HepG2 (cell line): ENCODE data around the gene C5orf24. TPM values are rescaled to one million over a fixed set of nuclear protein-coding genes. Genes with fewer than 3 reads are reported as not detected.

ENCODE experiments used
- ATAC-seq: fragments of 200-7000 bp; cut with Tn5 transposase; 3 replicates; pipeline ENCODE4 v1.9.1; 2020; ENCODE audit warnings: mild to moderate bottlenecking, moderate library complexity
- BruUV-seq: library from RNA; stranded (reverse); fragments of 400-500 nt; replicated peaks from 2 replicates; lab custom pipeline; 2021; lab: Mats Ljungman, UMichigan
- CTCF ChIA-PET: fragments of 300-600 bp; formaldehyde crosslinking; extraction: SDS; loops from one replicate; lab custom pipeline; 2021; ENCODE audit warnings: low total read pairs, inconsistent platforms, low intra/inter-chr PET ratio; lab: Yijun Ruan, JAX
- POLR2A ChIA-PET: fragments of 350-600 bp; sonication (Branson Sonifier 250); formaldehyde crosslinking; loops from one replicate; lab custom pipeline; 2020; ENCODE audit warnings: antibody characterized with exemption, inconsistent platforms; lab: Yijun Ruan, JAX
- DNase-seq: peaks from one replicate; pipeline ENCODE4 v3.0.0-alpha.2; 2015; ENCODE audit warnings: low spot score
- FAIRE-seq: peaks from 3 replicates; lab custom pipeline; 2011; peaks lifted over from hg19 to GRCh38; lab: Jason Lieb, UNC
- H2AFZ ChIP-seq: one replicate; pipeline ENCODE4 v1.6.1; 2011; ENCODE audit warnings: low read length, inconsistent platforms
- H3K27ac ChIP-seq: fragments of 300-600 bp; 3 replicates; pipeline ENCODE4 v1.8.0; 2011; ENCODE audit warnings: mixed run types, mild to moderate bottlenecking, mixed read lengths, low read length, inconsistent platforms; ENCODE audit not compliant: insufficient read depth; ENCODE audit errors: extremely low read length
- H3K27me3 ChIP-seq, 2 experiments: fragments of 200-600 bp in 1 of 2; 2 replicates in 1 of 2; 3 replicates in 1 of 2; pipeline versions ENCODE4 v1.6.0 to v1.8.0; 2011; ENCODE audit warnings: low read length in 2 of 2, mild to moderate bottlenecking in 2 of 2, moderate library complexity in 2 of 2, inconsistent platforms in 1 of 2; ENCODE audit not compliant: insufficient read depth in 2 of 2, control insufficient read depth in 1 of 2
- H3K36me3 ChIP-seq, 2 experiments: fragments of 200-600 bp in 1 of 2; replicated peaks in 1 of 2; 2 replicates in 1 of 2; 3 replicates in 1 of 2; pipeline versions ENCODE4 v1.5.1 to v1.8.0; 2011; ENCODE audit warnings: low read length in 2 of 2, inconsistent platforms in 1 of 2; ENCODE audit not compliant: insufficient read depth in 2 of 2, control insufficient read depth in 1 of 2
- H3K4me1 ChIP-seq: 2 replicates; pipeline ENCODE4 v1.5.1; 2012; ENCODE audit warnings: low read length, inconsistent platforms; ENCODE audit not compliant: insufficient read depth
- H3K4me2 ChIP-seq: 2 replicates; pipeline ENCODE4 v1.6.0; 2011; ENCODE audit warnings: low read depth, low read length, inconsistent platforms
- H3K4me3 ChIP-seq, 3 experiments: fragments of 200-600 bp in 1 of 3; sonication (generic), shearing (Covaris generic) in 1 of 3; replicated peaks in 1 of 3; 2 replicates each; pipeline ENCODE4 v1.5.1; 2011 to 2016; ENCODE audit warnings: low read length in 3 of 3, inconsistent platforms in 2 of 3, low read depth in 2 of 3, mild to moderate bottlenecking in 2 of 3, control low read depth in 1 of 3, mixed read lengths in 1 of 3; ENCODE audit not compliant: insufficient read depth in 1 of 3
- H3K79me2 ChIP-seq: one replicate; pipeline ENCODE4 v1.6.1; 2011; ENCODE audit warnings: low read length, inconsistent platforms; ENCODE audit not compliant: insufficient read depth
- H3K9ac ChIP-seq: 2 replicates; pipeline ENCODE4 v1.6.0; 2011; ENCODE audit warnings: mild to moderate bottlenecking, low read depth, low read length, inconsistent platforms; ENCODE audit not compliant: insufficient read depth
- H3K9me3 ChIP-seq: 2 replicates; pipeline ENCODE4 v1.5.1; 2012; ENCODE audit warnings: mild to moderate bottlenecking, low read length
- H4K20me1 ChIP-seq: 2 replicates; pipeline ENCODE4 v1.6.0; 2011; ENCODE audit warnings: inconsistent platforms, mild to moderate bottlenecking, low read length, moderate library complexity; ENCODE audit not compliant: insufficient read depth
- HOXA5 ChIP-seq: sonication (generic); formaldehyde crosslinking; IDR thresholded peaks from 2 replicates; pipeline ENCODE4 v1.4.0; 2020; ENCODE audit warnings: missing genetic modification reagents
- MAFK ChIP-seq, 2 experiments: IDR thresholded peaks in 1 of 2; conservative IDR thresholded peaks in 1 of 2; 2 replicates each; pipeline ENCODE4 v1.6.1; 2011; ENCODE audit warnings: improper control_type of control experiment in 2 of 2, low read length in 2 of 2
- SATB2 ChIP-seq: sonication (generic); formaldehyde crosslinking; IDR thresholded peaks from 2 replicates; pipeline ENCODE4 v1.5.0; 2020; ENCODE audit warnings: missing genetic modification reagents
- TAF1 ChIP-seq: sonication (generic); formaldehyde crosslinking; IDR thresholded peaks from 2 replicates; pipeline ENCODE4 v1.4.0; 2020; ENCODE audit warnings: missing genetic modification reagents
- XBP1 ChIP-seq: sonication (generic); formaldehyde crosslinking; IDR thresholded peaks from 2 replicates; pipeline ENCODE4 v1.5.0; 2020; ENCODE audit warnings: missing genetic modification reagents
- YEATS2 ChIP-seq: sonication (generic); formaldehyde crosslinking; IDR thresholded peaks from 2 replicates; pipeline ENCODE4 v1.4.0; 2020; ENCODE audit warnings: missing genetic modification reagents, borderline replicate concordance
- ZNF3 ChIP-seq: IDR thresholded peaks from 2 replicates; pipeline ENCODE4 v1.7.0; 2017; ENCODE audit warnings: inconsistent platforms
- ZNF329 ChIP-seq: sonication (generic); formaldehyde crosslinking; IDR thresholded peaks from 2 replicates; pipeline ENCODE4 v1.9.0; 2021; ENCODE audit warnings: low read depth, mild to moderate bottlenecking, missing genetic modification reagents
- ZNF441 ChIP-seq: sonication (generic); formaldehyde crosslinking; IDR thresholded peaks from 2 replicates; pipeline ENCODE4 v1.7.0; 2021; ENCODE audit warnings: missing genetic modification reagents, borderline replicate concordance
- ZNF562 ChIP-seq: sonication (generic); formaldehyde crosslinking; IDR thresholded peaks from 2 replicates; pipeline ENCODE4 v1.8.0; 2022; ENCODE audit warnings: missing genetic modification reagents, borderline replicate concordance
- ZNF607 ChIP-seq: sonication (generic); formaldehyde crosslinking; IDR thresholded peaks from 2 replicates; pipeline ENCODE4 v1.5.1; 2020; ENCODE audit warnings: missing genetic modification reagents, mild to moderate bottlenecking, borderline replicate concordance
- ZNF883 ChIP-seq: sonication (generic); formaldehyde crosslinking; IDR thresholded peaks from 2 replicates; pipeline ENCODE4 v1.5.1; 2020; ENCODE audit warnings: mild to moderate bottlenecking, missing genetic modification reagents; ENCODE audit errors: not compliant biosample characterization
- ZSCAN12 ChIP-seq: sonication (generic); formaldehyde crosslinking; IDR thresholded peaks from 2 replicates; pipeline ENCODE4 v1.9.0; 2021; ENCODE audit warnings: mild to moderate bottlenecking, missing genetic modification reagents
- WGBS: methylation state at CpG from one replicate; pipeline ENCODE4 v1.1.6; 2017; ENCODE audit warnings: low lambda C conversion rate; 5-methylcytosine and 5-hydroxymethylcytosine counted together
- in situ Hi-C: cut with HindIII; loops from 2 replicates; pipeline ENCODE4 v1.10.0; 2017; ENCODE audit warnings: low pct_unique_long_range_greater_than_20kb; ENCODE audit not compliant: extremely low pct_ligation_motif_present
- intact Hi-C: fragments of 100-400 bp; cut with micrococcal nuclease; formaldehyde crosslinking; loops from one replicate; pipeline ENCODE4 v1.10.0; 2022; ENCODE audit not compliant: unreplicated experiment
- polyA plus RNA-seq, 8 experiments: library from polyadenylated mRNA; depleted of rRNA in 3 of 8; stranded (reverse) in 7 of 8; unstranded in 1 of 8; fragments of >200 nt; fragmentation: Illumina TruSeq in 4 of 8; extraction: Trizol in 4 of 8; gene quantifications; 2 replicates each; pipeline versions ENCODE4 v1.2.1 to v1.2.3, GENCODE V29; 2011 to 2016; ENCODE audit warnings: low read depth in 4 of 8, missing spikeins in 1 of 8, mixed read lengths in 1 of 8; ENCODE audit not compliant: insufficient read depth in 1 of 8
- total RNA-seq, 5 experiments: library from RNA; depleted of rRNA; stranded (reverse); fragments of >200 nt; fragmentation: Illumina TruSeq; extraction: Trizol; gene quantifications; 2 replicates each; pipeline ENCODE4 v1.2.3, GENCODE V29; 2016; ENCODE audit warnings: low read depth in 1 of 5
- TF ChIP-seq, protein P1 (sequence below): IDR thresholded peaks from 2 replicates; pipeline ENCODE4 v1.6.1; 2016; ENCODE audit warnings: missing genetic modification reagents, missing compliant biosample characterization
- TF ChIP-seq, protein P2 (sequence below): sonication (generic); formaldehyde crosslinking; IDR thresholded peaks from 2 replicates; pipeline ENCODE4 v1.4.0; 2020; ENCODE audit warnings: mild to moderate bottlenecking, missing genetic modification reagents, borderline replicate concordance
- TF ChIP-seq, protein P3 (sequence below): sonication (generic); formaldehyde crosslinking; IDR thresholded peaks from 2 replicates; pipeline ENCODE4 v1.4.0; 2020; ENCODE audit warnings: missing genetic modification reagents

C5orf24 gene
- total and polyA plus RNA-seq, 2 of the 13 experiments (the other 11 are each of a cell fraction or from before 2014, with no cell fraction given) = 34.6 to 41.5 TPM

DNA sequence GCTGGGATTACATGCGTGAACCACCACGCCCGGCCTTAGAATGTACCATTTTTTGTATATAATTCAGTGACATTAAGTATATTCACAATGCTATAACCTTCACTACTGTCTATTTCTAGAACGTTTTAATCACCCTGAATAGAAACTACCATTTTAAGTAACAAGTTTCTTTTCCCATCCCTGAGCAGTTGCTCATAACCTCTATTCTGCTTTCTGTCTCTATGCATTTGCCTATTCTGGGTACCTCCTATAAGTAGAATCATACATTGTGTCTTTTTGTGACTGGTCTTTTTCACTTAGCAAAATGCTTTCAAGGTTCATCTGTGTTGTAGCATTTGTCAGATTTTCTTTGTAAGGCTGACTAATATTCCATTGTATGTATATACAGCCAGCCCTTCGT is 47.3 kb upstream of the C5orf24 start:
- no peak overlapping the region for H3K4me3 ChIP-seq
- H3K9me3 ChIP-seq = no peaks in the 10 kb centered on the region
- H3K4me2 ChIP-seq = no peak overlapping the region
- no peaks in the 10 kb centered on the region for H3K4me1 ChIP-seq
- H3K27ac ChIP-seq = no peak overlapping the region
- FAIRE-seq (no peak), ATAC-seq (no peak), DNase-seq (no peak)
- H3K36me3 ChIP-seq = peaks cover 13 to 67% of the 10 kb centered on the region in 2 experiments
- H3K79me2 ChIP-seq = no peaks in the 10 kb centered on the region
- no peak overlapping the region for H3K9ac ChIP-seq
- H2AFZ ChIP-seq = no peak overlapping the region
- H3K27me3 ChIP-seq = no peaks in the 10 kb centered on the region
- in situ Hi-C loops (no loop called here), intact Hi-C loops (no loop called here)
- TF ChIP-seq MAFK (conservative IDR thresholded peaks at IDR 0.05 in 1 of 2, IDR thresholded peaks at IDR 0.05 in 1 of 2; ENCODE audit: low read length in 2 of 2) (no peak), HOXA5 (CRISPR knock-in tag) (no peak), ZNF562 (CRISPR knock-in tag) (no peak), ZNF883 (CRISPR knock-in tag) (no peak), ZNF329 (CRISPR knock-in tag) (no peak), TAF1 (CRISPR knock-in tag) (no peak), ZNF3 (CRISPR knock-in tag) (no peak), XBP1 (CRISPR knock-in tag) (no peak), ZNF441 (CRISPR knock-in tag) (no peak), SATB2 (CRISPR knock-in tag) (no peak), YEATS2 (no peak), ZNF607 (CRISPR knock-in tag) (no peak), ZSCAN12 (CRISPR knock-in tag) (no peak)
- TF ChIP-seq, protein P1, sequence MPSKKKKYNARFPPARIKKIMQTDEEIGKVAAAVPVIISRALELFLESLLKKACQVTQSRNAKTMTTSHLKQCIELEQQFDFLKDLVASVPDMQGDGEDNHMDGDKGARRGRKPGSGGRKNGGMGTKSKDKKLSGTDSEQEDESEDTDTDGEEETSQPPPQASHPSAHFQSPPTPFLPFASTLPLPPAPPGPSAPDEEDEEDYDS (CRISPR knock-in tag) = no peak
- TF ChIP-seq, protein P2, sequence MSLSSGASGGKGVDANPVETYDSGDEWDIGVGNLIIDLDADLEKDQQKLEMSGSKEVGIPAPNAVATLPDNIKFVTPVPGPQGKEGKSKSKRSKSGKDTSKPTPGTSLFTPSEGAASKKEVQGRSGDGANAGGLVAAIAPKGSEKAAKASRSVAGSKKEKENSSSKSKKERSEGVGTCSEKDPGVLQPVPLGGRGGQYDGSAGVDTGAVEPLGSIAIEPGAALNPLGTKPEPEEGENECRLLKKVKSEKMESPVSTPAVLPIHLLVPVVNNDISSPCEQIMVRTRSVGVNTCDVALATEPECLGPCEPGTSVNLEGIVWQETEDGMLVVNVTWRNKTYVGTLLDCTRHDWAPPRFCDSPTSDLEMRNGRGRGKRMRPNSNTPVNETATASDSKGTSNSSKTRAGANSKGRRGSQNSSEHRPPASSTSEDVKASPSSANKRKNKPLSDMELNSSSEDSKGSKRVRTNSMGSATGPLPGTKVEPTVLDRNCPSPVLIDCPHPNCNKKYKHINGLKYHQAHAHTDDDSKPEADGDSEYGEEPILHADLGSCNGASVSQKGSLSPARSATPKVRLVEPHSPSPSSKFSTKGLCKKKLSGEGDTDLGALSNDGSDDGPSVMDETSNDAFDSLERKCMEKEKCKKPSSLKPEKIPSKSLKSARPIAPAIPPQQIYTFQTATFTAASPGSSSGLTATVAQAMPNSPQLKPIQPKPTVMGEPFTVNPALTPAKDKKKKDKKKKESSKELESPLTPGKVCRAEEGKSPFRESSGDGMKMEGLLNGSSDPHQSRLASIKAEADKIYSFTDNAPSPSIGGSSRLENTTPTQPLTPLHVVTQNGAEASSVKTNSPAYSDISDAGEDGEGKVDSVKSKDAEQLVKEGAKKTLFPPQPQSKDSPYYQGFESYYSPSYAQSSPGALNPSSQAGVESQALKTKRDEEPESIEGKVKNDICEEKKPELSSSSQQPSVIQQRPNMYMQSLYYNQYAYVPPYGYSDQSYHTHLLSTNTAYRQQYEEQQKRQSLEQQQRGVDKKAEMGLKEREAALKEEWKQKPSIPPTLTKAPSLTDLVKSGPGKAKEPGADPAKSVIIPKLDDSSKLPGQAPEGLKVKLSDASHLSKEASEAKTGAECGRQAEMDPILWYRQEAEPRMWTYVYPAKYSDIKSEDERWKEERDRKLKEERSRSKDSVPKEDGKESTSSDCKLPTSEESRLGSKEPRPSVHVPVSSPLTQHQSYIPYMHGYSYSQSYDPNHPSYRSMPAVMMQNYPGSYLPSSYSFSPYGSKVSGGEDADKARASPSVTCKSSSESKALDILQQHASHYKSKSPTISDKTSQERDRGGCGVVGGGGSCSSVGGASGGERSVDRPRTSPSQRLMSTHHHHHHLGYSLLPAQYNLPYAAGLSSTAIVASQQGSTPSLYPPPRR = no peak
- TF ChIP-seq, protein P3, sequence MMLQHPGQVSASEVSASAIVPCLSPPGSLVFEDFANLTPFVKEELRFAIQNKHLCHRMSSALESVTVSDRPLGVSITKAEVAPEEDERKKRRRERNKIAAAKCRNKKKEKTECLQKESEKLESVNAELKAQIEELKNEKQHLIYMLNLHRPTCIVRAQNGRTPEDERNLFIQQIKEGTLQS (CRISPR knock-in tag) = no peak
- no peaks in the 10 kb centered on the region for H4K20me1 ChIP-seq
- ChIA-PET CTCF (no interaction called here), POLR2A (interaction anchor here (0.6 kb wide), 1 partner anchor 40 kb away, joined by 3 read pairs; the partner anchor contains the start of gene DDX46)
- WGBS = 89% methylated on average over 5 of the region's 5 CpGs
- BruUV-seq = no TSS peak
